GM19463 (cell line): Measurements from ENCODE around the gene CXCL8.
A peak's percentile ranks its signal among the peaks of the same experiment; 100 is the strongest.
"Not testable (repeated sequence)": the region's sequence is repeated elsewhere in the genome, so short reads cannot be mapped to it uniquely, and the experiment has no call there.

Experiments
- ATAC-seq: cut with Tn5 transposase; IDR thresholded peaks from one replicate; pipeline ENCODE4 v1.9.1; 2021; ENCODE audit warnings: mild to moderate bottlenecking, moderate library complexity; ENCODE audit not compliant: unreplicated experiment

Gene CXCL8

GRCh38 chr4:73740353-73740778 lies at the start of gene CXCL8:
Gene CXCL8, plus strand, starts transcription at chr4:73740569. Its CDS starts 90 bp downstream, at chr4:73740659.
- ATAC-seq: no peak

- ATAC-seq: not testable (repeated sequence)
These were observed 49.2 kb upstream of the CXCL8 start for GRCh38 chr4:73691201-73691600.

GRCh38 chr4:73691759-73692158 lies 48.6 kb upstream of the CXCL8 start:
- no peak for ATAC-seq

GRCh38 chr4:73692254-73692653 lies 48.1 kb upstream of the CXCL8 start:
- no peak for ATAC-seq

GRCh38 chr4:73692701-73693100 lies 47.7 kb upstream of the CXCL8 start:
- ATAC-seq: no peak

GRCh38 chr4:73693811-73694210 lies 46.6 kb upstream of the CXCL8 start:
- no peak for ATAC-seq

GRCh38 chr4:73698217-73698616 lies 42.2 kb upstream of the CXCL8 start:
- ATAC-seq: no peak

GRCh38 chr4:73701116-73701515 lies 39.3 kb upstream of the CXCL8 start:
- ATAC-seq: no peak

GRCh38 chr4:73702796-73703287 lies 37.5 kb upstream of the CXCL8 start:
- ATAC-seq: no peak

GRCh38 chr4:73703320-73703719 lies 37.0 kb upstream of the CXCL8 start:
- no peak for ATAC-seq

- ATAC-seq: peak; percentile 73
These were observed 35.9 kb upstream of the CXCL8 start for GRCh38 chr4:73704314-73705055.

- ATAC-seq: no peak
These were observed 35.3 kb upstream of the CXCL8 start for GRCh38 chr4:73705056-73705432.

- no peak for ATAC-seq
These were observed 34.6 kb upstream of the CXCL8 start for GRCh38 chr4:73705721-73706120.

GRCh38 chr4:73706811-73707210 lies 33.6 kb upstream of the CXCL8 start:
- no peak for ATAC-seq

- ATAC-seq: no peak
These were observed 33.0 kb upstream of the CXCL8 start for GRCh38 chr4:73707269-73707875.

GRCh38 chr4:73707918-73708577 lies 32.3 kb upstream of the CXCL8 start:
- no peak for ATAC-seq

- ATAC-seq: no peak
These were observed 30.8 kb upstream of the CXCL8 start for GRCh38 chr4:73709451-73710033.

- ATAC-seq: no peak
These were observed 30.3 kb upstream of the CXCL8 start for GRCh38 chr4:73710094-73710493.

GRCh38 chr4:73711989-73712388 lies 28.4 kb upstream of the CXCL8 start:
- ATAC-seq: no peak

- ATAC-seq: no peak
These were observed 26.7 kb upstream of the CXCL8 start for GRCh38 chr4:73713650-73714049.

- ATAC-seq: no peak
These were observed 25.7 kb upstream of the CXCL8 start for GRCh38 chr4:73714647-73715046.

- no peak for ATAC-seq
These were observed 24.7 kb upstream of the CXCL8 start for GRCh38 chr4:73715659-73716058.
